Subcutaneous adipose tissue (tissue), 4 donors: Measurements from ENCODE around the gene ADD2. TPM values are rescaled to one million over a fixed set of nuclear protein-coding genes. Genes with fewer than 3 reads are reported as not detected.

Experiments used
- CTCF ChIP-seq: fragments of 450-650 bp; IDR thresholded peaks from one replicate; pipeline ENCODE4 v1.5.1; 2016; ENCODE audit warnings: low read depth, mild to moderate bottlenecking, control low read depth, antibody characterized with exemption, moderate library complexity
- total RNA-seq, 4 donors: library from RNA; depleted of rRNA; stranded (reverse); fragments of >200 nt; gene quantifications; one replicate each; pipeline ENCODE4 v1.1.0, GENCODE V29; 2016

Gene ADD2
- total RNA-seq, 4 donors from 2014 or later: 0.75 to 2.9 (median 1.3) TPM

- TF ChIP-seq CTCF: no peak
These were observed 19.8 kb downstream of the ADD2 start for GRCh38 chr2:70748002-70748784.

GRCh38 chr2:70747284-70747683, 20.7 kb downstream of the ADD2 start:
- no peak for TF ChIP-seq CTCF

GRCh38 chr2:70746094-70746974, 21.7 kb downstream of the ADD2 start:
- no peak for TF ChIP-seq CTCF

GRCh38 chr2:70745276-70745825, 22.6 kb downstream of the ADD2 start:
- TF ChIP-seq CTCF: no peak

GRCh38 chr2:70744397-70744796, 23.6 kb downstream of the ADD2 start:
- TF ChIP-seq CTCF: no peak

- TF ChIP-seq CTCF: no peak
These were observed 24.3 kb downstream of the ADD2 start for GRCh38 chr2:70743677-70744076.

- no peak for TF ChIP-seq CTCF
These were observed 24.9 kb downstream of the ADD2 start for GRCh38 chr2:70743068-70743467.
